Gastrocnemius medialis (tissue), 4 donors: ENCODE measurements around the gene SLC9A7. TPM values are rescaled to one million over a fixed set of nuclear protein-coding genes. Genes with fewer than 3 reads are reported as not detected.

Experiments used
- total RNA-seq, 4 donors: library from RNA; depleted of rRNA; stranded (reverse); fragments of >200 nt; gene quantifications; one replicate each; pipeline versions ENCODE4 v1.1.0 to v1.2.3, GENCODE V29; 2016

The SLC9A7 gene
- total RNA-seq, 4 donors from 2014 or later, result 13.3 to 27.4 (median 20.0) TPM

Other genes starting within 250 kb of the SLC9A7 start
- gene ZNF674, start 213.7 kb downstream of the SLC9A7 start, total RNA-seq, result 1 to 10 TPM; 1.4 to 2.6 (median 2.1) TPM
- 10 to 100 TPM; 15.1 to 16.9 (median 15.8) TPM for gene CHST7, start 185.4 kb downstream of the SLC9A7 start, total RNA-seq
- gene RP2, start 77.9 kb upstream of the SLC9A7 start, total RNA-seq, result 1 to 10 TPM; 1.1 to 3.1 (median 2.7) TPM
- gene JADE3, start 153.3 kb upstream of the SLC9A7 start, total RNA-seq, result 10 to 100 TPM in 1 of 4 donors, 1 to 10 TPM in 3; 2.0 to 10.9 (median 2.9) TPM